H1 (cell line): ENCODE measurements around the gene SOWAHD. TPM values are rescaled to one million over a fixed set of nuclear protein-coding genes. Genes with fewer than 3 reads are reported as not detected.

Source experiments
- CHD7 ChIP-seq: fragments of 300-600 bp; sonication (generic); IDR thresholded peaks from 2 replicates; pipeline ENCODE4 v1.7.1; 2012; ENCODE audit warnings: low read length, moderate library complexity, mild to moderate bottlenecking, inconsistent platforms; ENCODE audit not compliant: insufficient replicate concordance
- JUND ChIP-seq: IDR thresholded peaks from 2 replicates; pipeline ENCODE4 v1.6.1; 2011; ENCODE audit warnings: mild to moderate bottlenecking, improper control_type of control experiment, low read length
- RAD21 ChIP-seq, 2 experiments: IDR thresholded peaks in 1 of 2; conservative IDR thresholded peaks in 1 of 2; 2 replicates each; pipeline ENCODE4 v1.6.1; 2011; ENCODE audit warnings: low read depth in 2 of 2, low read length in 2 of 2, improper control_type of control experiment in 1 of 2, inconsistent platforms in 1 of 2, mild to moderate bottlenecking in 1 of 2, moderate library complexity in 1 of 2
- polyA plus RNA-seq, 7 experiments: library from polyadenylated mRNA; depleted of rRNA in 3 of 7; stranded (reverse) in 5 of 7; unstranded in 2 of 7; fragments of >200 nt in 5 of 7; fragments of 200-250 nt in 2 of 7; gene quantifications; 1 replicate in 5 of 7; 2 replicates in 1 of 7; 4 replicates in 1 of 7; pipeline versions ENCODE4 v1.2.1 to v1.2.3, GENCODE V29; 2011 to 2013; ENCODE audit warnings: missing spikeins in 2 of 7, mixed read lengths in 2 of 7
- total RNA-seq: library from RNA; stranded (reverse); fragmentation: NEBNext Ultra II Directional; extraction: Animal tissue kit (Norgen Biotek cat#: 25700); gene quantifications from 2 replicates; pipeline ENCODE4 v1.2.1, GENCODE V29; 2021

The SOWAHD gene
- total and polyA plus RNA-seq, 2 of the 8 experiments (the other 6 are each of a cell fraction or from before 2014, with no cell fraction given): 1.7 to 2.9 TPM

DNA sequence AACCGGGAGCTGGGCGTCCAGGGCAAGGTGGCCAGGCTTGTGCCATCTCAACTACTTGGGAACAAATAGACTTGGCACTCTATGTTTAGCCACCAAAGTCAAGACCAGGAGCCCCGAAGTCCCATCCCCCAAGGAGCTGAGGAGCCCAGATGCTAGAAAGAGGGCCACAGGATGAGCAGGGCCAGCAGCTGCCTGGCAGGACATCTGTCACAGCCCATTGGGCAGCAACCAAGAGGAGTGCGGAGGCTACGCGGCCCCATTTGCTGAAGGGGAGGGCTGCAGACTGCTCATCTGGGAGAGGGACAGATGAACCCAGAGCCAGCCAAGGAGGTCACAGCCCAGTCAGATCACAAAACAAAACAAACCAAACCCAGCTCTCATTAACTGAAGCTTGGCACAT, 22.9 kb upstream of the SOWAHD start (continued):
- no peak for TF ChIP-seq CHD7
- TF ChIP-seq RAD21 (IDR thresholded peaks at IDR 0.05 in 1 of 2, conservative IDR thresholded peaks at IDR 0.05 in 1 of 2; ENCODE audit: low read depth in 2 of 2, low read length in 2 of 2): no peak
- TF ChIP-seq JUND: no peak
